Esophagus squamous epithelium (tissue), 4 donors: Measurements from ENCODE around the gene TRAF2.

Experiments used
- CTCF ChIP-seq, 6 experiments: fragments of 450-650 bp in 4 of 6; fragments of 200-600 bp in 2 of 6; sonication (generic) in 2 of 6; IDR thresholded peaks; one replicate each; pipeline ENCODE4 v1.5.1; 2016 to 2019; ENCODE audit warnings: antibody characterized with exemption in 6 of 6, mild to moderate bottlenecking in 4 of 6, moderate library complexity in 4 of 6
- POLR2A ChIP-seq, 4 donors: fragments of 450-650 bp; IDR thresholded peaks; one replicate each; pipeline ENCODE4 v1.6.1; 2017; ENCODE audit warnings: antibody characterized with exemption in 4 of 4, mild to moderate bottlenecking in 4 of 4, moderate library complexity in 3 of 4

- no peak for TF ChIP-seq POLR2A (IDR thresholded peaks at IDR 0.05)
- no peak for TF ChIP-seq CTCF (IDR thresholded peaks at IDR 0.05)
These were observed 4.6 kb upstream of the TRAF2 start for GRCh38 chr9:136881691-136882108.
